Measurements from ENCODE around the gene ITIH1. TPM values are rescaled to one million over a fixed set of nuclear protein-coding genes. Genes with fewer than 3 reads are reported as not detected.
"Not testable (repeated sequence)": the region's sequence is repeated elsewhere in the genome, so short reads cannot be mapped to it uniquely, and the experiment has no call there.

The ITIH1 gene, protein sequence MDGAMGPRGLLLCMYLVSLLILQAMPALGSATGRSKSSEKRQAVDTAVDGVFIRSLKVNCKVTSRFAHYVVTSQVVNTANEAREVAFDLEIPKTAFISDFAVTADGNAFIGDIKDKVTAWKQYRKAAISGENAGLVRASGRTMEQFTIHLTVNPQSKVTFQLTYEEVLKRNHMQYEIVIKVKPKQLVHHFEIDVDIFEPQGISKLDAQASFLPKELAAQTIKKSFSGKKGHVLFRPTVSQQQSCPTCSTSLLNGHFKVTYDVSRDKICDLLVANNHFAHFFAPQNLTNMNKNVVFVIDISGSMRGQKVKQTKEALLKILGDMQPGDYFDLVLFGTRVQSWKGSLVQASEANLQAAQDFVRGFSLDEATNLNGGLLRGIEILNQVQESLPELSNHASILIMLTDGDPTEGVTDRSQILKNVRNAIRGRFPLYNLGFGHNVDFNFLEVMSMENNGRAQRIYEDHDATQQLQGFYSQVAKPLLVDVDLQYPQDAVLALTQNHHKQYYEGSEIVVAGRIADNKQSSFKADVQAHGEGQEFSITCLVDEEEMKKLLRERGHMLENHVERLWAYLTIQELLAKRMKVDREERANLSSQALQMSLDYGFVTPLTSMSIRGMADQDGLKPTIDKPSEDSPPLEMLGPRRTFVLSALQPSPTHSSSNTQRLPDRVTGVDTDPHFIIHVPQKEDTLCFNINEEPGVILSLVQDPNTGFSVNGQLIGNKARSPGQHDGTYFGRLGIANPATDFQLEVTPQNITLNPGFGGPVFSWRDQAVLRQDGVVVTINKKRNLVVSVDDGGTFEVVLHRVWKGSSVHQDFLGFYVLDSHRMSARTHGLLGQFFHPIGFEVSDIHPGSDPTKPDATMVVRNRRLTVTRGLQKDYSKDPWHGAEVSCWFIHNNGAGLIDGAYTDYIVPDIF
- 0.94 TPM for total RNA-seq

DNA sequence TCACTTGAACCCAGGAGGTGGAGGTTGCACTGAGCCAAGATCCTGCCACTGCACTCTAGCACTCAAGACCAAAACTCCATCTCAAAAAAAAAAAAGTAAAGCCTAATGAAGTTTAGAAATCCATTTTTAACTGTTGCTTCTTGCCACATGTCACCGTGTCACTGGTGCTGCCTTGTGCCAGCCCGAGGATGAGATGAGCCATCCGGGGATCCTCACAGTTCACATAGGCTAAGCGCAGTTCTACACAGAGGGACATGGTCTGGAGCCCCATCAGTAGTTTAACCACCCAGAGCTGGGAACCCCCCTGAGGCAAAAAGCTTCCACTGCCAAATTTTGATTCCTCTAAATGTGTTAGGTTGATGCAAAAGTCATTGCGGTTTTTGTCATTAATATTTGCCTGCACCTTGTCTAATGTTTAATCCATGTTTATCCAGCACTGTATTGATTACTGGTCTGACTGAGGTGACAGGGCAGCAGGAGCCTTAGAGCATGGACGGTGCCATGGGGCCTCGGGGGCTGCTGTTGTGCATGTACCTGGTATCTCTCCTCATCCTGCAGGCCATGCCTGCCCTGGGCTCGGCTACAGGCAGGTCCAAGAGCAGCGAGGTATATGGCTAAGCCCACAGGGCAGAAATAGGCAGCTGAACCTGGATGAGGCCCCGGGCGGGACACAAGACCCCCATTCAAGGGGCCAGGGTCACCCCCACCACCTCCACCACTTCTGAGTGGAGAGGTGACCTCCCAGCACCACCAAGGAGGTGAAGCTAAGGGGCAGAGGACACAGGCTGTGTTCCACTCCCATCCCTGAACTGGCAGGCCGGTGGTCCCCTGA, at the start of gene ITIH1:
ITIH1 (plus strand) TSS at position 473 of the 832 bp plus-strand sequence; CDS start at position 490, 17 bp downstream.
- DNase-seq = no peak

DNA sequence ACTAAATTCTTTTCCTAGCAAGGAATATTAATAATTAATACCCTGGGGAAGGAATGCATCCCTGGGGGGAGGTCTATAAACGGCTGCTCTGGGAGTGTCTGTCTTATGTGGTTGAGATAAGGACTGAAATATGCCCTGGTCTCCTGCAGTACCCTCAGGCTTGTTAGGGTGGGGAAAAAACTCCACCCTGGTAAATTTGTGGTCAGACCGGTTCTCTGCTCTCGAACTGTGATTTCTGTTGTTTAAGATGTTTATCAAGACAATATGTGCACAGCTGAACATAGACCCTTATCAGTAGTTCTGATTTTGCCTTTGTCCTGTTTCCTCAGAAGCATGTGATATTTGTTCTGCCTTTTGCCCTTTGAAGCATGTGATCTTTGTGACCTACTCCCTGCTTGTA, 48.6 kb upstream of the ITIH1 start:
- DNase-seq = not testable (repeated sequence)

DNA sequence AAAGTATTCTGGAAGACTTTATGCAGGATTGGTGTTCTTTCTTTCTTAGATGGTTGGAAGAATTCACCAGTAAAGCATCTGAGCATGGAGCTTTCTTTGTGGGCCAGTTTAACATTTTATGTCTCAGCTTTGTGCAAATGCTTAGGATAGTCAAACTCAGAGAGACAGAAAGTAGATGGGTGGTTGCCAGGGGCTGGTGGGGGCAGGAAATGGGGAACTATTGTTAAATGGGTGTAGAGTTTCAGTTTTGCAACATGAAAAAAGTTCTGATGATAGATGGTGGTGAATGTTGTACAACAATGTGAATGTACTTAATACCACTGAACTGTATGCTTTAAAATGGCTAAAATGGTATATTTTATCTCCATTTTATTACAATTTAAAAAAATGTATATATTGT, 46.7 kb upstream of the ITIH1 start:
- DNase-seq = no peak

DNA sequence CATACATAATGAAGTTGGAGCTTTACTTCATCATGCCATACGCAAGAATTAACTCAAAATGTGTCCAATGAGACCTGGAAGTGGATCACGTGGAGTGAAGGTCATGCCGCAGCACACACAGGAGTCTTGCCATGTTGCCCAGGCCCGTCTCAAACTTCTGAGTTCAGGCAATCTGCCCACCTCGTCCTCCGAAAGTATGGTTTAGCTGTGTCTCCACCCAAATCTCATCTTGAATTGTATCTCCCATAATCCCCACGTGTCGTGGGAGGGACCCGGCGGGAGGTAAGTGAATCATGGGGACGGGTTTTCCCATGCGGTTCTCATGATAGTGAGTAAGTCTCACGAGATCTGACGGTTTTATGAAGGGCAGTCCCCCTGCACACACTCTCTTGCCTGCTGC, 45.8 kb upstream of the ITIH1 start:
- no peak for DNase-seq

DNA sequence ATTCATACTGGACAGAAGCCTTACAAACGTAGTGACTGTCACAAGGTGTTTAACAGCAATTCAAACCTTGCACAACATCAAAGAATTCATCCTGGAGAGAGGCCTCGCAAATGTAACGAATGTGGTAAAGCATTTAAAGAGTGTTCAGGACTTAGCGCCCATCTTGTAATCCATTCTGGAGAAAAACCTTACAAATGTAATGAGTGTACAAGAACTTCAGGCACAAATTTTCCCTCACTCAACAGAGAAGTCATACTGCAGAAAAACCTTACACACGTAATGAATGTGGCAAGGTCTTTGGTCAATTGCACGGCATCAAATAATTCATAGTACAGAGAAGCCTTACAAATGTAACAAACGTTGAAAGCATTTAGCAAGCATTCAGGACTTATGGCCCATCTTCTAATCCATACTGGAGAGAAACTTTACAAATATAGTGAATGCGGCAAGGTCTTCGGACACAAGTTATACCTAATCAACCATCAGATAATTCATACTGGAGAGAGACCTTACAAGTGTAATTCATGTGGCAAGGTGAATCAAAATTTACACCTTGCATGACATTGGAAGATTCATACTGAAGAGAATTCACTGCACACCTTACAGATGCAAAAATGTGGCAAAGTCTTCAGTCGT, 44.0 kb upstream of the ITIH1 start:
- DNase-seq = no peak

DNA sequence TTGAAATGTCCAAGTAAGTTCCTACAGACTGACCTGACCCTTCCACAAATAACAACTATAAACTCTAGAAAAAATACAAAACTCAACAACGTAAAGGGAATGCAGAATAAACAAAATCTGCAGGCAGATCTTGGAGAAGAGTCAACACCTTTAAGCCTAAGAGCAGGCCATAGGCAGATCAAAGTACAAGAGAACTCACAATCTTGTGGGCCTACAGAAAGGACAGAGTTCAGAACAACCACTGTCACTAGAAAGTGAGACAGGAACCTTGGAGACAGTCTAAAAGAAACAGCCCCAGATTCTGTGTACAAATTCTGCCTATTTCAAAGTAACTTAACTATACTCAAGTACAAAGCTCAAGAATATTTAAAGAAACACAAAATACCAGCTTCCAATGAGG, 37.7 kb upstream of the ITIH1 start:
- DNase-seq = no peak

DNA sequence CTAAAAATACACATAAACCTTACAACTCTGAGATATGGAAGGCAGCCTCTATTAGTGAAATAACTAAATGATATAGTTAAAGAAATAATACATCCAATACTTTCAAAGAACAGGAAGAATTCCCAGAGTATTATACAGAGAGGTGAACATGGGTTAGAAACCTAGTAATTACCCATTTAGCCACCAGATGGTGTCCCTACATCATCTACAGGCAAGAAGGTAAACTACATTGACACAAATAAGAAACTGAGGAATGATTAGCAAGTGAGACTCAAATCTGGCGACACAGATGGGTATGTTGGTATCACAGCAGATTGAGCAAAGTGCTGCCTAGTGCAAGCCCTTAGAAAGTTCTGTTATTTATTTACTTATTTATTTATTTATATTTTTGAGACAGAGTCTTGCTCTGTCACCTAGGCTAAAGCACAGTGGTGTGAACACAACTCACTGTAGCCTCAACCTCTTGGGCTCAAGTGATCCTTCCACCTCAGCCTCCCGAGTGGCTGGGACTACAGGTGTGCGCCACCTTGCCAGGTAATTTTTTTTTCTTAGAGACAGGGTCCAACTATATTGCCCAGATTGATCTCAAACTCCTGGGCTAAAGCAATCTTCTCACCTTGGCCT, 34.9 kb upstream of the ITIH1 start:
- DNase-seq = no peak

DNA sequence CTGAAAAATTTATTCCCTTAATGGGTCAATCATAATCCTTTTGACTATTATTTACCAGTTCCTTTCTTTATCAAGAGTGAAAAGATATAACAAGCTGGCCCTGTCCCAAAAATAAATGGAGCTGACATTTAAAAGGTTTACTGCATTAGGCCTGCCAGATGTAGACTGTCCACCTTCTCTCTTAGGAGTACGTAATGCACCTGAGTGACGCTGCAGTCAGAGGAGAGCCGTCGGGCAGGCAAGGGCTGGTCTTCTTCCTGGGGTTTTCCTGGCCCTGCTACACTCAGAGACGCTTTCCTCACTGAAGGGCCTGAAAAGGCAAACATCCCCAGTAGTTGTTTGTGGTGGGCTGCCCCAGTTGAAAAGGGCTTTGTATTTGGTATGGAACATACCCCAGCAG, 34.2 kb upstream of the ITIH1 start:
- DNase-seq = no peak

DNA sequence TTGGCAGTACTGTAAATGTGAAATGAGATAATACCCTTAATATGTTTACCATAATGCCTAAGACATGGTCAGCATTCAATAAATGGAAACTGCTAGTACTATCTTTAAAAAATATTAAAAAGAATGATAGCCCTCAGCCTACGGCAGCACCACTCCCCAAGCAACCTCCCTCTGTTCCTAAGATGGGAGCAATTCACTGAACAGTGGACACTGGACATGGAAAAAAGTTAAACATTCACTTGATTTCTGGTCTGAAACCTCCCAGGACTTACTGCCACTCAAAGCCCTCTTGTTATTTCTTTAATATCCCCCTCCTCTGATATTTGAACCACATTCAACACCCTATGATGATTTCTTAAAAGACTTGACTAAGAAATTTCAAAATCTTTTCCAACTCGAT, 33.7 kb upstream of the ITIH1 start:
- DNase-seq = no peak

DNA sequence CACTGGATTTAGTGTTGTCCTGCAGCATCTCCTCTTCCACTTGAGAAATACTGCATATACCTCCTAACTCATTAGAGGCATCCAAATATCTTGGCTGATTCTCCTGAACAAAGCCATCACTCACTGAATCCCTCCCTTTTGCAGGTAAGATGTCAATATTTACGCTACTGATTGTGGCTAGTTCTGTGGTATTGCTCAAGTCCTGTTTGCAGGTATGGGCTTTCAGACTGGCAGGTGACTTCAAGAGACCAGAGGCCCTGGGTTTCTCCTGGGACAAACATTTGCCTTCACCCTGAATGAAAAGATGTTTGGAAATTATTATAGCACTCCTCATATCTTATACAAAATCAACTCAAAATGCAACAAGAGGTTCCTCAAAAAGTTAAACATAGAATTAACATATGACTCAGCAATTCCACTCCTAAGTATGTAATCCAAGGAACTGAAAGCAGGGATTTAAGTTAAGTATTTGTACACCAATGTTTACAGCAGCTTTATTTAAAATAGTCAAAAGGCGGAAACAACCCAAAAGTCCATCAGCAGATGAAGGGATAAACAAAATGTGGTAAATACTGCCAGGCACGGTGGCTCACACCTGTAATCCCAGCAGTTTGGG, 25.2 kb upstream of the ITIH1 start:
- DNase-seq = no peak

DNA sequence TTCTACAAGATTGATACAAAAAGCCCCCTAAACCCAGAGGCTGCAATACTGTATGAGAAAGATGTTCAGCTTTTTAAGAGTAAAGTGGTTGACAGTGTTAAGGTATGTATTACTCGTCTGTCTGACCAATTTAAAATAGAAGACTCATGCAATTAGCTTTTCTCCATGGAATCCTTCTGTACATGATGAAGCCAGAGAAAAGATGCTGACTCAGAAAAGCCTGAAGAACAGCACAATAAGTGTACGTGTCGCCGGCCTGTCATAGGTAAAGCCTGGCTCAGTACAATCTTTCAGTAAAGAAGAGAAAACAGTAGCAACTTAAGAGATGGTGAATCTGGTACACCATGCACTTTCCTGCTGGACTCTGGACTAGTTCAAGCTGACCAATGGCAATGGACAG, 23.0 kb upstream of the ITIH1 start:
- DNase-seq = no peak

DNA sequence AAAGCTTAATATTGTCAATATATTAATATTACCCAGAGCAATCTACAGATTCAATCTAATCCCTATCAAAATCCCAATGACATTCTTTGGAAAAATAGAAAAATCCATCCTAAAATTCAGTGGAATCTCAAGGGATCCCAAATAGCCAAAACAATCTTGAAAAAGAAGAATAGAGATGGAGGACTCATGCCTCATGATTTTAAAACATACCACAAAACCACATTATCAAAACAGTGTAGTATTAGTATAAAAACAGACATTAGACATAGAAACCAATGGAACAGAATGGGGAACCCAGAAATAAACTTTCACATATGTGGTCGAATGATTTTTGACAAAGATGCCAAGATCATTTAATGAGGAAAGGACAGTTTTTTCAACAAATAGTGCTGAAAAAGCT, 21.3 kb upstream of the ITIH1 start:
- no peak for DNase-seq

DNA sequence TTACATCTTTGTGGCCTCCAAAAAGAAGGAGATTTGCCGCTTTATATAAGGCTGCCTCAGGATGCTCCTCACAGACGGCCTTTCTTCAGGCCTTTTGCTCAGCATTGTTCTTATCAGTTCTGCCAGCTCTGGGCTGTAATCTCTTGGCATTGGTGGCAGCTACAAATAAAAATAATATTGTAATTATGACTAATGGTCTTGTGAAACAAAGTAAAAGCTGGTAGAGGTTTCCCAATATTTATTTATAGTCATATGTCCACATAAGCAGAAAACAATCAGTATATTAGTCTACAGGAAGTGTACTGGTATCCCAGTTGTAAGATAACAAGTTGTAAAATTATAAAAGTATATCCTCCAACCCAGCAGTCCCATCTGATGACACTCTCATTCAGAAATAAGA, 13.9 kb upstream of the ITIH1 start:
- DNase-seq = no peak

DNA sequence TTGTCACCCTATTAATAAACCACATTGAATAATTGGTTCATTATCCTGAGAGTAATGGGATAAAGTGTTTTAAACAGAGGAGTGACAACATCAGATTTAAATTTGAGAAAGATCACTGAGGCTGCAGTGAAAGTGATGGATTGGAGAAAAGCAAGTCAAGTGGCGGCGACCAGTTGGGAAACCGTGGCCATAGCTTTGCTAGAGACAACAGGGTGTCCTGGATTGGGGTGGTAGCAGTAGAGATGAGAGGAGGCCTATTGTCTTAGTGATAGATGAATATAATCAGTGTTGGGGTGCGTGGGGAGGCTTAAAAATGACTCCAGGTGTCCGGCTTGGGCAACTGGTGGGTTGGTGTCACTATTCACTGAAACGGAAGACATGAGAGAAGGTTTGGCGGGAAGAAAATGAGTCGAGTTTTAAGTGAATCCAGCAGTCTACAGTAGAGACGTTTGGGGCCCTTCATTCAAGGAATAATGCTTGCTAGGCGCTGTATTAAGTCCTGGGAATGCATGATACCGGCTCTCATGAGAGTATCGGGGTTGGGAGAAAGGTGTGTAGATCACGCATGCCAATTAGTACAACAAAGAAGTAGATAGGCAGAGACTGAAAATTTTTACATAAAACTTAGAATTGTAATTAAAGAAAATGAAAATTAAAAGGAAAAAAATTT, 7.5 kb upstream of the ITIH1 start:
- DNase-seq = no peak

DNA sequence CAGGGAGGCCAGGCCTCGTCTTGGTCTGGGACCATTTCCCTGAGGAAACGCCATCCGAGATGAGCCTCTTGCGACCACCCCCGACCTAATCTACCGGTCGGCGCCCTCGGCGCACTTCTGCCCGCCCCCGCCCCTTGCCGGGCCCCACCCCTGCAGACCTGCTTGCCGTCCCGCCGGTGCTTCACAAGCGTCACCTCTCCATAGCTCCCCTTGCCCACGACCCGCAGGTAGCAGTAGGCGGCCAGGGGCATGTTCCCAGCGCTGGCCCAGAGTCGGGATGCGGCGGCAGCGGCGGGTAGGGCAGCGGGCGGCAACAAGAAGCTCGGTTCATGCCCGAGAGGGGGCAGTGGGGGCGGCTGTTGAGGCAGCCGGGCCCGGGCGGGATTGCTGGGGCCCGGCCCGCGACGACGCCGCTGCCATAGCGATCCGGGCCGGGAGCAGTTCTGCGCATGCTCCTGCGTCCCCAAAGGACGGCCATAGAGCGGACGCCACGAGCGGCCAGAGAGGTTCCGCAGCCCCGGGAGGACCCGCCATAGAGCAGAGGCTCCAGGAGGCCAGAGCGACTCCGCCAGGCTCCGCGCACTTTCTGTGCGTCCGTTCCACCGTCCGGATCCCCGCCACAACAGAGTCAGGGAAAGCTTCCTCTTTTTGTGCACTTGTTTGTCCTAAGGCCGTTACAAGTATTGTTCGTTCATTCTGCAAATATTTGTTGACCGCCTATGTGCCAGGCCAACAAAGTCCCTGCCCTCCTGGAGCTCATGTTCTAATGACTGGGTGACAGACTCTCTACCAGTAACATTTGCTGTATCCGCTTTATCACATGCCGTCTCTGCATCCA, 6.7 kb upstream of the ITIH1 start, which contains the start of gene NEK4:
NEK4 (minus strand) TSS at position 445 of the 838 bp plus-strand sequence; CDS start at position 251, 194 bp downstream.
- peak; percentile 91 for DNase-seq

DNA sequence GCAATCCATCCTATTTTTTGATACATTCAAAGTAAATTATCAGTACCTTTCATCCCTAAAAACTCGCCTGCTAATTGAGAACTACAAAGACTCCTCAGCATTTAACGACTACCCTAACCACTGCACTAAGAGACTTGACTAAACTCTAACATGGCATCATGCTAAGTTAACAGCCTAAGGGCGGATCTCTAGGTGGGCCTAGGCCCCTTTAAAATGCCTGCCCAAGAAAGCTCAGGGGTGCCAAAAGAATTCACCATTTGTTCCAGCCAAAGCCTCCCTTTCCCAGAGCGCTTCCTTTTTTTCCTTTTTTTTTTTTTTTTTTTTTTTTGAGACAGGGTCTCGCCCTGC, 6.1 kb upstream of the ITIH1 start:
- no peak for DNase-seq

DNA sequence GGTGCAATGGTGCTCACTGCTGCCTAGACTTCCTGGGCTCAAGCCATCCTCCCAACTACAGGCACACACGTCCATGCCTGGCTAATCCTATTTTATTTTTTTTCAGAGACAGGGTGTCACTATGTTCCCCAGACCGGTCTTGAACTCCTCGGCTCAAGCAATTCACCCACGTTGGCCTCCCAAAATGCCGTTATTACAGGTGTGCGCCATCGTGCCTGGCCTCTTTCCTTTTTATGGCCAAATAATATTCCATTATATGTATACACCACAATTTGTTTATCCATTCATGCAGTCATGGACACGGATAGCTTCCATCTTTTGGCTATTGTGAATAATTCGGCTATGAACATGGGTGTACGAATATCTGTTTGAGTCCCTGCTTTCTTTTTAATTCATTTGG, 5.7 kb upstream of the ITIH1 start:
- no peak for DNase-seq

DNA sequence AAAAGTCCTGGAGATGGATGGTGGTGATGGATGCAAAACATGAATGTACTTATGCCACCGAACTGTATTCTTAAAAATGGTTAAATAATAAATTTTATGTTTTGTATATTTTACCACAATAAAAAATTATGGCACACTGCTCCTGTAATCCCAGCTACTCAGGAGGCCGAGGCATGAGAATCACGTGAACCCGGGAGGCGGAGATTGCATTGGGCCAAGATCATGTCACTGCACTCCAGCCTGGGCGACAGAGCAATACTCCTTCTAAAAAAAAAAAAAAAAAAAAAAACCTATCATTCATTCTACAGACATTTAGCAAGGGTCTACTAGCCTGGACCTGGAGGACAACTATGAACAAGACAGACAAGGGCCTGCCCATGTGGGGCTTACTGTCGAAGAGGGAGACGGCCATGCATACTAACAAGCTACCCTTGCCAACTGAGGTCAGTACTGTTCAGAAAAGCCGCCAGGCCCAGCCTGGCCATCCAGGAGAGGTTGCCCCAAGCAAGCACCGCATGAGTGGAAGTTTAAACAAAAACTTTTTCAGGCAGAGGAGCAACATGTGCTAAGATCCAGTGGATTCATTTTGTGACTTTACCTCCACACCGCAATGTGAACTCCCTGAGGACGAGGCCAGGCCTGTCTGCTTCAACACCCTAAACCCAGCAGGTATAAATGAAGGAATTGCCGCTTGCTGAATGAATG, 3.9 kb upstream of the ITIH1 start:
- DNase-seq = no peak
